Right renal pelvis (tissue), 4 donors: Measurements from ENCODE around the gene JAZF1. TPM values are rescaled to one million over a fixed set of nuclear protein-coding genes. Genes with fewer than 3 reads are reported as not detected.

ENCODE experiments used
- DNase-seq, 4 donors: peaks; one replicate each; pipeline ENCODE4 v3.0.0-alpha.2; 2013; ENCODE audit warnings: low read depth in 4 of 4, low spot score in 3 of 4, missing footprints in 1 of 4
- polyA plus RNA-seq, 4 donors: library from polyadenylated mRNA; unstranded; fragments of 120-200 nt; gene quantifications; one replicate each; pipeline ENCODE4 v1.2.1, GENCODE V29; 2013; ENCODE audit not compliant: insufficient read length in 4 of 4

JAZF1 gene
- polyA plus RNA-seq, 4 donors = 12.5 to 16.8 (median 16.2) TPM

DNA sequence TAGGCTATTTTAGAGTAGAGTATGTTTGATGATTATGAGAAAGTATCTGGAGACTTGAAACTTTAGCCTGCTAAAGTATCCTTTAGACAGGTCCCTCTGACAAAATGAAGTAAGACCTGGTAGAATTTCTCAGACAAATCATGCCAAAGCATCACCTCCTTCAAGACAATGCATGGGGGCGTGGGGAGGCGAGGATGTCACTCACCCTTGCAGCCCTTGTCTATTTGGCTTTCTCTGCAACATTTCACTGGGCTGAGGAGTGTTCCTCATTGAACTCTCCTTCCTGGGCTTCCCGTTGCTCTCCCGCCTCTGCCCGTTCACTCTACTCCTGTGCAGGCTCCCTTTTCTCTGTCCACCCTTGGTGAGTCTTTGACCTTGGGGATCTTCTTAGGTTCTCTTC lies 98.5 kb downstream of the JAZF1 start:
- DNase-seq = no peak

DNA sequence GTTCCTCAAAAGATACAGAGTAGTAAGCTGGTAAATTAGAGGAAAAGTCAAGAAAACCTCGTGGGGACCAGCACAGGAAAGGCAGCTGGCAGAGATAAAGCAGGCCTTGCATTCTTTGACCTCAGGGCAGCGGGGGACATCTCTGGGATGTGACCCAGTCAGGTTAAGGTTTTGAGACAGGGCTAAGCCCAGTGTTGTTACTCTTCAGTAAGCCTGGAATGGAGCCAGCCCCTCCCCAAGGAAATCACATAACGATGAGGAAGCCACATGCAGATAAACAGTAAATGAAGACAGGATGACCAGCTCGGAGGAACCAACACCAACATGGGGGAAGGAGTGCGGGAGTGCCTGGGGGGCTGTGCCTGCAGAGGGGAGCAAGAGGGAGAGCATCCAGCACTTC lies 99.6 kb downstream of the JAZF1 start:
- no peak for DNase-seq

DNA sequence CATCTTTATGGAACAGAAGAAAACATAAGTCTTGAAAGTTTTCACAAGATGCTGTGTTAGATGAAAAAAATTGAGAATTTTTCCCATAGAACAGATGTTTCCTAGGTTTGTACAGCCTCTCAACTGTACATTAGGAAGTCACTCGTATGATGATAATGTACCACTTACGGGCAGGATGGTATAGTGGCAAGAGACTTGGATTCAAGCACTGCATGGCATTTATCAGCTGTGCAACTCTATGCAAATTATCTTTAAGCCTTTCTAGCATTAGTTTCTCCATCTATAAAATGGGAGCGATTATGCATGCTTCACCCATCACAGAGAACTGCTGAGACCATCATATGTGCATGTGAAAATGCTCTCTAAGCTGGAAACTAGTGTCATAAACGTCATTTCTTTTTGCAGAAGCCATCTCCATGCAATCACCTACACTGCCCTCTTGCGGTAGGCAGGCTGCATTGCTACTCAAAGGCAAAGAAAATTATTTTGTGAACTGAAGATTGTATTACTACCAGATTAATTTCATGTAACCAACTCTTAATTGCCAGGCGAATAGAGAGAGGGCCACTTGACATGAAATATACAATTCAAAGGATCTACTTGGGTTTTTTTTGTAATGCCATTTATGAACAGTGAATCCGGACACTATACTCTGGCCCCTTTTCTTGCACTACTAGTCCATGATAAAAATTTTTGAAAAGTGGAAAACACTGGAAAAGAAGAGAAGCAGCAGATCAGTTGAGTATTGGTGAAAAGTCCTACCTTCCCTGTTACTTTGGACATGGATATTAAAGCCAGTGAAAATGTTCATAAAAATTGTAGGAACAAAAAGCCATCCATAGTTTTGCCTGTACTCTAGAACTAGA lies 102.3 kb downstream of the JAZF1 start:
- DNase-seq = no peak

DNA sequence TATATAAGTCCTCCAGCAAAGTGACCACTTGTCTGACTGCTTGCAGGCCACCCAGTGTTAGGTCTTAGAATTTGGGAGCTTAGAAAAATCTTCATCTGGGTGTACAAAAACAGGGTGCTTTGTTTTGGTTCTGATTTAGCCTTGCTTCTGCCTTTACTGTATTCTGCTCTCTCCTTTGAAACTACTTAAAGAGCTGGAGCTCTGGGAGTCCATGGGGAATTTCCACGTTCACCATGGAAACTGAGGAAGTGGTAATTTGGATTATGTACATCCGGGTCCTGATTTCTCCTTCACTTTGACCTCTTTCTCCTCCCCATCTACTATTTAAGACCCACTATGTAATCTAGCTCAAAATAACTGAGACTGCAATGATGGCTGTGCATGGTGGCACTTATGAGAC lies 103.0 kb downstream of the JAZF1 start:
- no peak for DNase-seq

- DNase-seq = no peak
These were observed 104.0 kb downstream of the JAZF1 start for GRCh38 chr7:28076423-28077200.

DNA sequence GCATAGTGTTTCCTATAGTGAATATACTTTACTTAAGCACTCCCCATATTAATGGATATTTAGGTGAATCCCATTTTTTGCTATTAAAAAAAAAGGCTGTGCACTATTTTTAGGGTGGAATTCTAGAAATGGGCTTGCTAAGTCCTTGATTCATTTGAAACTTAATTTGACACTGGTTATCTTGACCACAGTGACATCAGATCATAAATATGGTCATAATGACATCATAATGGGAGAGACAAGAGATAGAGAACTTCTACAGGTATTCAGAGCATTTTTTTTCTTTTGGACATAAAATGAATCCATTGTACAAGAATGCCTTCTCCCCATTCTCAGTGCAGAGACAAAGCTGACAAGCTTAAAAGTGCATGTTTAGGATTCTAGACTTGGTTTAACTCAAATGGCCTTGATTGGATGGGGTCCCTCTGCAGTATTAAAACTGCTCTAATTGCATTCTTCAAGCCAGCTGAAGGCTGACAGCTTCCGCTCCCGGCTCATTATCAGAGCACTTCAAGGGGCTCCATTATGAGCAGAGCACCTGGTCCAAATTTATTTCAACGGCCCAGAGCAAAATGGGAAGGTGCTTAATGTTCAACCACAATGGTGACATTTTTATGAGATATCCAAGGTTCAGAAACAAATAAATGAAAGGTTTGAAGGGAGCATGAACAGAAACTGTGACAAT lies 104.8 kb downstream of the JAZF1 start:
- no peak for DNase-seq

- no peak for DNase-seq
These were observed 107.6 kb downstream of the JAZF1 start for GRCh38 chr7:28072876-28073514.

- DNase-seq = no peak
These were observed 109.0 kb downstream of the JAZF1 start for GRCh38 chr7:28071570-28071969.

DNA sequence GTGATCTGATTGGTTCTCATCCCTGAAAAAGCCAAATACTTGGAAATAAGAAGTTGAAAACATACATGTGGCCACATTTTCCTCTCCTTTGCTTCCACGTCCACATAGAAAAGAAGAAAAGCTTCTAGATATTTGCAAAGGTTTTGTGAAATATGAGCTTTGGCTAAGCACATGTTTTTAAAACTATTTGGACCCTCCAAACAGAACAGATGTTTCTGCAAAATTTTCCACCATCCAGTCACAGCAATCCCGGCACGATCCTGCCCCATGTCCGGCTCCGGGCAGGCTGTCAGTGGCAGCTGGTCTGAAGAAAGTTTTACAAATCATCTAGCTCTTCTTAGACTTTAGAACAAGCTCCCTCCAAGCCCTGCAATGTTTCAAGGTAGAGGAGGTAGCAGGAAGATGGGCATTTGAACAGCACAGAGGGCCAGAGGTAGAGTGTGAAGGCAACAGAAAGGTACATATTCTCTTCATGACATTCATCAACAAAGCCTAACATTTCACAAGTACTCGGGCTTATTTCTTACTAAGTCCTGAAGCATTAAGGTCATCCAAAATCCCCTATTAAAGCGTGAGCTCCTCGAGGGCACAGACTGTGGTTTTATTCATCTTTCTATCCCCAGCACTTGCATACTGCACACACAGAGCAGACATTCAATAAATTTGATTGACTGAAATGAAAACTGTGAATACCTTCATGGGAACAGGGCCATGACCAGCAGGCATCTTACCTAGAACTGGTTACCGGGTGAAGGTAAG lies 110.1 kb downstream of the JAZF1 start:
- no peak for DNase-seq

GRCh38 chr7:28069807-28070206 lies 110.8 kb downstream of the JAZF1 start:
- peak; percentile 51 to 72 (median 63) for DNase-seq

GRCh38 chr7:28069388-28069787 lies 111.2 kb downstream of the JAZF1 start:
- DNase-seq = no peak

GRCh38 chr7:28068811-28069216 lies 111.8 kb downstream of the JAZF1 start:
- no peak for DNase-seq

DNA sequence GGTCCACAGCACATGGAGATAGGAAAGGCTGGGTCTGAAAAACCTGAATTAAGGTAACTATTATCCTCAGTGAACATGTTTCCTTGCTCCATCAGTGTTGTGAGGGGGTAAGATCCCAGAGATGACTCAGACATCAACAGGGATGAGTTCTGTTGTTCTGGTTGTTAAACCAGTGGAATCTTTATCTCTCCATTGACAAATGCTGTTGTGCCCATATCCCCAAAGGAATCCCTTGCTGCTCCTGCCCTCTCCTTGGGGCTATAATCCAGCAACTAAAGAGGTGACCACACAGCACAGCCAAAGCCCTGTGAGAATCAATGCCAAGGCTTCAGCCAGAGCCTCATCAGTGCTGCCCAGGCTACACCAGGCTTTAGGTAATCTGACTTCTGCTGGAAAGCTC lies 113.4 kb downstream of the JAZF1 start:
- DNase-seq = no peak

- DNase-seq = no peak
These were observed 114.8 kb downstream of the JAZF1 start for GRCh38 chr7:28065721-28066285.

- no peak for DNase-seq
These were observed 115.3 kb downstream of the JAZF1 start for GRCh38 chr7:28065308-28065707.

- DNase-seq = no peak
These were observed 116.2 kb downstream of the JAZF1 start for GRCh38 chr7:28064437-28064836.

DNA sequence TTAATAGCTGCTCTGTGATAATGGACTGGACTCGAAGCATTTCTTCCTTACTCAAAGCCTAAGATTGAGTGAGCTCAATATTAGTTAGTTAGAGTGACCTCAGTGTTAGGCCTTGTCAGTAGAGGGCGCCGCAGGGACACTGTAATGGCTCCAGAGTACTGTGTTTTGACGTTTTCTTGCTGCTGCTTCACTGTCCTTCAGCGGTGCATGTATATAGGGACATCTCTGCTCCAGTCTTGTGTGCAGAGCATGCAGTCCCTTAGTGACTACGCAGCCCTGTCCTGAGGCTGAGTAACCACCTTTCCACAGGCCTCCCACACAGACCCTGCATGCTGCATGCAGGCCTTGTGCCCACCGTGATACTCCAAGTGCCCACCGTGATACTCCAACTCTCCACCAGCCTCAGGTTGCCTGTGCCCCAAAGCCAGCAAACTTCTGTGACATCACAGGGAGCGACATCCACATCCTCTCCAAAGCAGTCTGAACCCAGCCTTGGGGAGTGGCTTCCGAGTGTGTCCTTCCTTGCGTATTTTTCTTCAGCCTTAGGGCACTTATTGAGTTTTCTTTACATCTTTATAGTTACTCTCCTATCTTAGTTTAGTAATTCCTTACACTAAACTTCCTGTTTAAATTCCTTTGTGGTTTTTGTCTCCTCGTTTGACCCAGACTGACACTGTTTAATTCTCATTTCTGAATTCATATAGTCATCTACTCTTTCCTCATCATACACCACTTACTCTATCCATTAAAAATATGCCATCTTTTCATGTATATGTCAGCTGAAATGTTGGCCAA lies 118.2 kb downstream of the JAZF1 start:
- DNase-seq = peak in 2 of 4 donors; percentile 51 to 59

DNA sequence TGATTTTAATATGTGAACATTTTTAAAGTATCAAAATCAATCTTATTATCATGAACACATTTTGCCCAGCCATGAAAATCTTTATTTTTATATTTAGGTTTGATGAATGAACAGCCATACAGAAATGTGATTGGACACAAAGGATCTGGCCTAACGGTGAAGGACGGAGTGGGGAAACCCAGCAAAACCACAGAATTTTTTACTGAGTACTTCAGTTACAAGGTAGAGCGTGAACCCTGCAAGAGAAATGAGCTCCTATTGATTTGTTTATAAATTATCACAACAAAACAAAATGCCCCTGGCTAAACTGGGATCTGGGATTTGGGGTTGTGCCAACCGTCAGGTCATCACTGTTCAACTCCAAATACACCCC lies 118.8 kb downstream of the JAZF1 start:
- no peak for DNase-seq

GRCh38 chr7:28060371-28060950 lies 120.1 kb downstream of the JAZF1 start:
- DNase-seq = no peak
